Activated naive CD4-positive, alpha-beta T cell treated with Interleukin-2 at 50 U/mL for 16 hours (primary cell): ENCODE measurements around the gene TDO2.
"Not testable (repeated sequence)": the region's sequence is repeated elsewhere in the genome, so short reads cannot be mapped to it uniquely, and the experiment has no call there.

Source experiments
- DNase-seq: peaks from one replicate; pipeline ENCODE4 v3.0.0-alpha.2; 2020

TDO2 gene

GRCh38 chr4:155903453-155903852 lies at the start of gene TDO2:
TSS of gene TDO2 (plus strand) at chr4:155903696. CDS start at chr4:155903759, 63 bp downstream.
- DNase-seq, result no peak

DNA sequence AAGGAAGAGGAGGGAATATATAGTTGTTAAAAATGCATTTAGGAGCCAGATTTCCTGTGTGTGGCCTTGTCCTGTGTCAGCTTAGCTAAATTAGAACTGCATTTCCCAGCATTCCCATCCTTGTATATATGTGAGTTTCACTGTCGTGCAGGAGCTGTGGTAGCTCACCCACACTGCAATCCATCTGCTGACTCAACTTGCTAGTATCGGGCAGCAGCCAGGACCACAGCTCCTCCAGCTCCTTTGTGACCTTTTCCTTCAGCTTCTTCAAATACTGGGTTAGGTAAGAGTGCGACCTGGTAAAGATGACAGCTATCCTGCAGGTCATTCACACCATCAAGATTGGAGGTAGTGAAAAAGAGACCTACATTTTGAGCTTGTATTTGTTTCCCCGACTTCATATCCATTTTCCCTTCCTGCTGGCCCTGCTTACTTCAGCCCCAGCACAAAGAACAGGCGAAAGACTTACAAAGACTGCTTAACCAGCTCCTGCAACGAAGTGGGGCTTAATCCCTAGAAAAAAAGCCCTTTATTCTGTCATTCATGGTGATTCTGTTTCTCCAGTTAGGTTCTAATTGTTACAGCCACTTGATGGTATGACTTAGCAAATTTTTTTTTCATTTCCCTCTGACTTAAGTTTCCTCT lies 48.8 kb upstream of the TDO2 start:
- no peak for DNase-seq

GRCh38 chr4:155855897-155856296 lies 47.6 kb upstream of the TDO2 start:
- DNase-seq, result no peak

DNA sequence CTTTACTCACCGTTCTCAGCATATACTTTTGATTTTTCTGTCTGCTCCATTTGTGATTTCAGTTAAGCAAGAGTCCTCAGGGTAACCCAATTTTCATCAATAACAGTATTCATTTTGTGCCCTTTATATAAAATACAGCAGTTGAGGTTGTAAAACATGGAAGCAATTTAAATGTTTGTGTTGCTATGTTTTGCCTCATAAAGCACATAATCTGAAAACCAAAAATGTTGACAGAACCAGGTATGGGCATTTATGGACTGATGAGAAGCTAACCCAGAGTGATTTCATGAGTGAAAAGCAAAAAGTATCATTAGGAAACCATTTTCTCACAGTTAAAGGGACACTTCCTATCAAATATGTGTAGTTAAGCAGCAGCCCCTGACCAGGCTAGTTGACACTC lies 37.3 kb upstream of the TDO2 start, which contains the start of gene ASIC5:
ASIC5 (minus strand) TSS at position 101 of the 400 bp plus-strand sequence; CDS start at position 50, 51 bp downstream.
- DNase-seq, result no peak

DNA sequence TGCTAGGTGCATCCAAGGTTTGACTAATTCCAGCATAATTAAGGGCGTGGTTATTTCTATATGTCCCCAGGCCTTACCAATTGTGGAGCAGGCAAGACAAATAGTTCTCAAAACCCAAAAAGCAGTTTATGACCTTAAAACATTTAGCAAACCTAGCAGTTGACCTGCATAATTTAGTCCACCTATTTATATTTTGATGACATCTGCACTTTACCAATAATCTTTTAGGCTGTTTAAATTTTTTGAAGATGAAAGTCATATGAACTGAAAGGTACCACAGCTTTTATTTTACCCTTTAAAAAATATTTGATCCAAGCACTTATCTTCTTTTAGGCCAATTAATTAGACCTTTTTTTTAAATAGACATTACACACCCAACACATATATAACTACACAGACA lies 27.6 kb upstream of the TDO2 start:
- DNase-seq, result no peak

DNA sequence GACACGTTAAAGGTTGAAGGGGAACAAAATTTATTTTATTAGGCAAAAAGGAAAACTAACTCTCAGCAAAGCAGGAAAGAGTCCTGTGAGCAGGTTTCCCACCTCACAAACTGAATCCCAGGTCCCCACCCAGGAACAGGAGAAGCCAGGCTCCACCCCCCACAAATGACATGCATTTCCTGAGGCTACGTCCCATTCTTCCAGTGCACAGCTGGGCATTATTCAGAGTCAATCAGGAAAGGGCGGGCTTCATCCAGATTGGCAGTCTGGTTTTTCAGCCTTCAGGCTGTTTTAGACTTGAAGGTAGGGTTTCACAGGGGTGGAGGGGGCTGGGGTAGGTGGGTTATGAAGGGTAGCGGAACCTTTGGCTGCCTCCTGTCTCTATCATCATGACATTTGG lies 25.5 kb upstream of the TDO2 start:
- no peak for DNase-seq

GRCh38 chr4:155878611-155879010 lies 24.9 kb upstream of the TDO2 start:
- no peak for DNase-seq

DNA sequence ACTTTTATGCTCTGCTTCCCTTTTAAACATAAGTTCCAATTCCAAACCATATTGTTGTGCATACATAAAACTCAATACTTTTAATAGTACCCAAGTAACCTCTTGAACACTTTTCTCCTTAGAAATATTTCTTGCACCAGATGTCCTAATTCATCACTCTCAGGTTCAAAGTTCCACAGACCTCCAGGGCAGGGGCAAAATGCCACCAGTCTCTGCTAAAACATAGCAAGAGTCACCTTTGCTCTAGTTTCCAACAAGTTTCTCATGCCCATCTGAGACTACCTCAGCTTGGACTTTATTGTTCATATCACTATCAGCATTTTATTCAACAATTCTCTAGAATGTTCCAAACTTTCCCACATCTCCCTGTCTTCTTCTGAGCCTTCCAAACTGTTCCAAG lies 23.7 kb upstream of the TDO2 start:
- DNase-seq, result no peak

GRCh38 chr4:155881555-155881954 lies 21.9 kb upstream of the TDO2 start:
- DNase-seq, result no peak

GRCh38 chr4:155883895-155884294 lies 19.6 kb upstream of the TDO2 start:
- no peak for DNase-seq

DNA sequence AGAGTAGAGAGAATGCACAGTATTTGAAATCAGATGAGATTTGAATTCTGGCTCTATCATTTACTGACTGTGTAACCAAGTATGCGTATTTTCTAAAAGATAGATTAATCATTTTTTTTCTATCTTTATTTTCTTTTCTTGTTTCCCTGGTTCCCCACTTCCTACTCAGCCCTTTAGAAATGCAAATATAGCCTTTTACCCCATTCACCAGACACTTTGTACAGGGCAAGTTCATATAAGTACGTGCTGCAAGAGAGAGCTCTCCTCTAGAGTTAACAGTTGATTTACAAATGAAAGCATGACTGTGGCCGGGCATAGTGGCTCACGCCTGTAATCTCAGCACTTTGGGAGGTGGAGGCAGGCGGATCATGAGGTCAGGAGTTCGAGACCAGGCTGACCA lies 17.8 kb upstream of the TDO2 start:
- DNase-seq, result no peak

DNA sequence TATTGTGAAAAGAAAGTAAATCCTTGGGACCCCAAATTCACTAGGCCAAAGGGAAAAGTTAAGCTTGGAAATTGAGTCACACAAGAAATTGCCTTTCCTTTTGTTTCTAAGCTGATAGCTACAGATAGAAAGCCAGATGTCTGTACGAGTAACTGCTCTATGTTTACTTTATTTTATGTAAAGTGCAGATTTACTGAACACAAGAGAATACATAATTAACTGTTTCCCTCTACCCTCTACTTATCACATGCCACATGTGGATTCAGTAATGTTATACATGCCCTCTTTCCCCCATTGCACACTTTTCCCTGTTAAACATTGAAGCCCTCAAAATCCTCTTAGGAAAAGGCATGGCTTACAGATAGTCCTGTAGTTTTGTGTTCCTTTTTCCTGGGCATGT lies 16.5 kb upstream of the TDO2 start:
- DNase-seq, result no peak

DNA sequence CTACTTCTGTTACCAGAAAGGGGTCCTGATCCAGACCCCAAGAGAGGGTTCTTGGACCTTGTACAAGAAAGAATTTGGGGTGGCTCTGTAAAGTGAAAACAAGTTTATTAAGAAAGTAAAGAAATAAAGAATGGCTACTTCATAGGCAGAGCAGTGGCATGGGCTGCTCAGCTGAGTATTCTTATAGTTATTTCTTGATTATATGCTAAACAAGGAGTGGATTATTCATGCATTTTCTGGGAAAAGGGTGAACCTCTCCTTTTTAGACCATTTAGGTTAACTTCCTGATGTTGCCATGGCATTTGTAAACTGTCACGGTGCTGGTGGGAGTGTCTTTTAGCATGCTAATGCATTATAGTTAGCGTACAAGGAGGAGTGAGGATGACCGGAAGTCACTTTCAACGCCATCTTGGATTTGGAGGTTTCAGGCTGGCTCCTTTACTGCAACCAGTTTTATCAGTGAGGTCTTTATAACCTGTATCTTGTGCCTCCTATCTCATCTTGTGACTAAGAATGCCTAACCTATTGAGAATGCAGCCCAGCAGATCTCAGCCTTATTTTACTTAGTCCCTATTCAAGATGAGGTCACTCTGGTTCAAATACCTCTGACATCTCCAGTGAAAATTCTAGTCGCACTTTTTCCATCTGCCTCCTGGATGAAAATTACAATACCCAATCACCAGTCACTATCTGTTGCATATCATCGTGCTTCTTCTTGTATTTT lies 15.5 kb upstream of the TDO2 start:
- DNase-seq, result no peak

GRCh38 chr4:155889031-155889793 lies 14.3 kb upstream of the TDO2 start:
- DNase-seq, result no peak

DNA sequence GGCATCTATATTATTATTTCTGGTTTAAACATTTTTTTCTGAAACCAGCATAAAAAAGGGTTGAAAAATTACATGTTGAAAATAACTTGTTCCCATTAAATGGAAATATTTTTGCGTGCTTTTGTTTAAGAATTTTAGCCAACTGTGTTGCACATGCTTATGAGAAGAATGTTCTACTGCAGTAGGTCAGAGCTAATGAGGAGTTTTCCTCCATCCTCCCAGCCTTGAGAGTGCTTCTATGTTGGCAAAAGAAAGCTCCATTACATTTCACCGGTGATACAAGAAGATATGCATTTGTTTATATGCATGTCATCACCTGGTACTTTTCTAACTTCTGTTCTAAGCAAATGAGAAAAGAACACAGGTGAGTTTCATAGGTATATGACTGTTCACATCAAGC lies 13.6 kb upstream of the TDO2 start:
- DNase-seq, result no peak

DNA sequence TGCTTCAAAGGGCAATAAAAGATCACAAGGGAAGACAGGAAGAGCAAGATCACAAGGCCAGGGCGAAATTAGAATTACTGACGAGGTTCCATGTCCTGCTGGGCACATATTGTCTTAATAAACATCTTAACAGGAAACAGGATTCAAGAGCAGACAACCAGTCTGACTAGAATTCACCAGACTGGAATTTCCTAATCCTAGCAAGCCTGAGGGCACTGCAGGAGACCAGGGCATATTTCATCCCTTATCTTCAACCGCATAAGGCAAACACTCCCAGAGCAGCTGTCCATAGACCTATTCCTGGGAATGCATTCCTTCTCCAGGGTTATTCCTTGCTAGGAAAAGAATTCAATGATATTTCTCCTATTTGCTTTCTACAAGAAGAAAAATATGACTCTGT lies 12.4 kb upstream of the TDO2 start:
- DNase-seq, result no peak

GRCh38 chr4:155898371-155898770 lies 5.1 kb upstream of the TDO2 start:
- not testable (repeated sequence) for DNase-seq

DNA sequence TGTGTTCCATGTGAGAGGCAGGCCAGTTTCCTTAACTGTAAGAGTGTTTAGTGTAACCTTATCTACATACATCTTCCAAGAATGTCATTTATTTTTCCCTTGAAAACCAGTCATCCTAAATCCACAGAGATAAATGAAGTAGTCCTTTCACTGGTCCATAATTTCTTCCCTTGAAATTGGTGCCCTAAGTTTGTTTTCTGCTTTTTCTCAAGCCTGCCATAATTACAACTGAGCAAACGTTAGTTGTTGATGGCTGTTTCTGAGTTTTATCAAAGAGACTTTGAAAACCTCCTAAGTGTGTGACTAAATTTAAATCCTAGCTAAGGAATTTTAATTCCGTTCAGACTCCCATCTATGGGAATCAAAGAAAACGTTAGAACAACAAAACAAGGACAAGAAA lies 3.6 kb upstream of the TDO2 start:
- no peak for DNase-seq

DNA sequence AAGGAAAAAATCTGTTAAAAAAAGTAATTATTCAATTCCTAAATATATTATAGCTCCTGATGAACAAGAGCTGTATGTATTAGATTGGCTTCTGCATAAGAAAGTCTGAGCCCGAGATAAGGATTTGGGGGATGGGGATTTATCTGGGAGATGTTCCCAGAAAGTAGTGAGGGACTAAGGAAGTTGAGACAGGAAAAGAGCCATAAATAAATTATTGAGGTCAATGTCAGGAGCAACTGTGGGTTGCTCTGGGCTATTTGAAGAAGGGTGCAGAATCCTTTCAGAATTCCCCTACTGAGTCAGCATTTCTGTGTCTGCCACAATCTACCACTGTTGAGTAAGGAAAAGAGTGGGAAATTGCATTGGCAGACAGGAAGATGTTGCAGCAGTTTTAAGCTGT lies 3.1 kb upstream of the TDO2 start:
- DNase-seq, result no peak

DNA sequence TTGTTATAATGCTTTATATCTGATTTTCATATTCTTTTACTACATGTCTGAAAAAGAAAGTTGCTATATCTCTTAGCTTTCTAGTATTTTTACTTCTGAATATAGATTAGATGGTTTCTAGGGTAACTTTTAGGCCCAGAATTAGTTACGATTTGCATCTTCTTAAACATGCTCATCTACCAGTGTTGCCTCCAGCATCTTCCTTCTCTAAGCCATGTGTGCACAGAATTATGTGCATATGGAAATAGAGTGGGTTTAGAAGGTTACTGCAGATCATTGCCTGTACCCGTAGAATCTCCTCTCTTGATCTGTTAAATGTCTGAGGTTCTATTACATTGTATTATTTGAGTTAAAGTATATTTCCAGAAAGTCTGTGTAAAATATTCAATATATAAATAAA lies 2.5 kb upstream of the TDO2 start:
- DNase-seq, result no peak

DNA sequence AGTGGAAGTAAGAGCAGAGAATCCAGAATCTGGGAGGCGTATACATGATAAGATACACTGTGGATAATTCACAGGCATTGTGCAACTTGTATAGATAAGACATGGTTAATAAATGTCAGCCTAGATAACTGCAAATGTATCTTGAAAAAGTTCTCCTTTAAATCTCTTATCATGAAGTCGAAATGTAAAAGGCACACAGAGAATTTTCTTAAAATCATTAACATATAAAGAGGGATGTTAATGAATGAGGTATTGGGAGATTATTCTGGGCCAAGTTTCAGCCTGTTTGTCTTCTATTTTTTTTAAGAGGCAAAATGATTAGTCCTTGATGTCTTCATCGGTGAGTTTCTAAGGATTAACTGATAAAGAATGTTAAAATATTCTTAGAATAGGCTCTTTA lies 835 bp downstream of the TDO2 start:
- DNase-seq, result no peak

- no peak for DNase-seq
These were observed 3.2 kb downstream of the TDO2 start for GRCh38 chr4:155906554-155907247.

DNA sequence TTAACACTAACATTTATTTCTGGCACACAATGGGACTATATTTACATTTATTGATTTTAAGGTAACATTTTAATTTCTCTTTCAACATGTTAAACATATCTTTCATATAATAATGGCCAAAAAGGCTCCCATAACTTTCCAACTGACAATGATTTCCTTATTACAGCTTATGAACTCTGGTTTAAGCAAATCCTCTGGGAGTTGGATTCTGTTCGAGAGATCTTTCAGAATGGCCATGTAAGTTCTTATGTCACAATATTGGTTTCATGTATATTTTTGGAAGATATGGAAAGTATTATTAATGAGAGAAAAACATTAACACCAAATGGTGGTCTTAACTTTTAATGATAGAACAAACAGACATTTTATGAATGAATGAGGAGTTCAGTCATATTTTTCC lies 4.1 kb downstream of the TDO2 start:
- DNase-seq, result no peak
